KMS-11 (cell line): ENCODE data around the gene DPF1.
A peak's percentile ranks its signal among the peaks of the same experiment; 100 is the strongest.

Source experiments
- H2AFZ ChIP-seq: fragments of 200-600 bp; sonication (generic); 2 replicates; pipeline ENCODE4 v1.6.1; 2016; ENCODE audit warnings: antibody characterized with exemption, mixed run types, low read depth
- H3K27ac ChIP-seq: fragments of 200-600 bp; sonication (generic); 2 replicates; pipeline ENCODE4 v1.6.1; 2016; ENCODE audit warnings: mild to moderate bottlenecking, mixed run types
- H3K27me3 ChIP-seq: fragments of 200-600 bp; sonication (generic); 2 replicates; pipeline ENCODE4 v1.6.1; 2017; ENCODE audit warnings: mild to moderate bottlenecking, low read depth, mixed run types, moderate library complexity; ENCODE audit not compliant: insufficient read depth
- H3K36me3 ChIP-seq: fragments of 200-600 bp; sonication (generic); 2 replicates; pipeline ENCODE4 v1.6.1; 2017; ENCODE audit warnings: mild to moderate bottlenecking, mixed run types; ENCODE audit not compliant: insufficient read depth
- H3K4me1 ChIP-seq: fragments of 200-600 bp; sonication (generic); 2 replicates; pipeline ENCODE4 v1.6.1; 2016; ENCODE audit warnings: mild to moderate bottlenecking, low read depth, mixed run types; ENCODE audit not compliant: poor library complexity, severe bottlenecking
- H3K4me2 ChIP-seq: fragments of 200-600 bp; sonication (generic); 2 replicates; pipeline ENCODE4 v1.7.0; 2016; ENCODE audit warnings: mild to moderate bottlenecking, mixed run types
- H3K4me3 ChIP-seq: fragments of 200-600 bp; sonication (generic); IDR thresholded peaks from 2 replicates; pipeline ENCODE4 v1.6.1; 2017; ENCODE audit warnings: low read depth, low read length, mixed read lengths; ENCODE audit not compliant: insufficient read depth
- H3K79me2 ChIP-seq: fragments of 200-600 bp; sonication (generic); 2 replicates; pipeline ENCODE4 v1.6.1; 2016; ENCODE audit warnings: low read depth, mixed run types; ENCODE audit not compliant: insufficient read depth
- H3K9ac ChIP-seq: fragments of 200-600 bp; sonication (generic); 2 replicates; pipeline ENCODE4 v1.6.1; 2016; ENCODE audit warnings: mild to moderate bottlenecking, mixed run types
- H4K20me1 ChIP-seq: fragments of 200-600 bp; sonication (generic); 2 replicates; pipeline ENCODE4 v1.6.1; 2016; ENCODE audit warnings: mild to moderate bottlenecking, mixed run types; ENCODE audit not compliant: insufficient read depth
- CTCF ChIP-seq: fragments of 200-600 bp; sonication (generic); conservative IDR thresholded peaks from 2 replicates; pipeline ENCODE4 v1.6.1; 2017; ENCODE audit warnings: low read depth, mild to moderate bottlenecking, antibody characterized with exemption, low read length, moderate library complexity, mixed read lengths

DPF1 gene

GRCh38 chr19:38213911-38214625 is 10.0 kb downstream of the DPF1 start:
- no peak for TF ChIP-seq CTCF
- no peaks in the 10 kb centered on the region for H3K36me3 ChIP-seq
- H3K27ac ChIP-seq, result peak overlapping the region; percentile 53
- H3K9ac ChIP-seq, result no peak overlapping the region; the same call in 1 of the 2 replicates
- H3K4me1 ChIP-seq, result peaks cover 17% of the 10 kb centered on the region
- H3K4me2 ChIP-seq, result peak overlapping the region; percentile 43
- no peaks in the 10 kb centered on the region for H4K20me1 ChIP-seq
- no peaks in the 10 kb centered on the region for H3K79me2 ChIP-seq
- H2AFZ ChIP-seq, result no peak overlapping the region; the same call in 1 of the 2 replicates
- H3K4me3 ChIP-seq, result no peak overlapping the region
- H3K27me3 ChIP-seq, result no peaks in the 10 kb centered on the region; the same call in 1 of the 2 replicates

- no peak overlapping the region; the same call in 1 of the 2 replicates for H3K27ac ChIP-seq
- H3K4me3 ChIP-seq, result no peak overlapping the region
- H3K36me3 ChIP-seq, result no peaks in the 10 kb centered on the region
- no peaks in the 10 kb centered on the region; the same call in 1 of the 2 replicates for H3K27me3 ChIP-seq
- H3K4me1 ChIP-seq, result peaks cover 17% of the 10 kb centered on the region
- no peak overlapping the region for H3K9ac ChIP-seq
- no peaks in the 10 kb centered on the region for H4K20me1 ChIP-seq
- H3K79me2 ChIP-seq, result no peaks in the 10 kb centered on the region
- no peak overlapping the region for H2AFZ ChIP-seq
- TF ChIP-seq CTCF, result no peak
- H3K4me2 ChIP-seq, result peak overlapping the region; percentile 43
Observed at GRCh38 chr19:38213469-38213868, 10.6 kb downstream of the DPF1 start.

GRCh38 chr19:38211766-38212165 is 12.3 kb downstream of the DPF1 start:
- no peak overlapping the region for H3K4me2 ChIP-seq
- H3K9ac ChIP-seq, result no peak overlapping the region
- TF ChIP-seq CTCF, result no peak
- no peaks in the 10 kb centered on the region for H3K79me2 ChIP-seq
- no peaks in the 10 kb centered on the region for H3K27me3 ChIP-seq
- no peaks in the 10 kb centered on the region for H3K36me3 ChIP-seq
- no peaks in the 10 kb centered on the region for H4K20me1 ChIP-seq
- no peak overlapping the region for H2AFZ ChIP-seq
- peaks cover 17% of the 10 kb centered on the region for H3K4me1 ChIP-seq
- no peak overlapping the region for H3K4me3 ChIP-seq
- no peak overlapping the region for H3K27ac ChIP-seq

- Histone ChIP-seq H2AFZ (no peak overlapping the region), H3K27me3 (no peaks in the 10 kb centered on the region), H3K9ac (no peak overlapping the region), H3K4me2 (no peak overlapping the region), H4K20me1 (no peaks in the 10 kb centered on the region), H3K4me1 (peaks cover 17% of the 10 kb centered on the region), H3K27ac (no peak overlapping the region), H3K4me3 (no peak overlapping the region), H3K36me3 (no peaks in the 10 kb centered on the region), H3K79me2 (no peaks in the 10 kb centered on the region)
- no peak for TF ChIP-seq CTCF
Observed at GRCh38 chr19:38211151-38211591, 12.9 kb downstream of the DPF1 start.
